Measurements from ENCODE around the gene FAM131B. TPM values are rescaled to one million over a fixed set of nuclear protein-coding genes. Genes with fewer than 3 reads are reported as not detected.
A peak's percentile ranks its signal among the peaks of the same experiment; 100 is the strongest.

The FAM131B gene
- total and polyA plus RNA-seq, 9 of the 15 experiments (the other 6 are each of a cell fraction or from before 2014, with no cell fraction given): 0.03 to 0.04 TPM; not detected in 7

DNA sequence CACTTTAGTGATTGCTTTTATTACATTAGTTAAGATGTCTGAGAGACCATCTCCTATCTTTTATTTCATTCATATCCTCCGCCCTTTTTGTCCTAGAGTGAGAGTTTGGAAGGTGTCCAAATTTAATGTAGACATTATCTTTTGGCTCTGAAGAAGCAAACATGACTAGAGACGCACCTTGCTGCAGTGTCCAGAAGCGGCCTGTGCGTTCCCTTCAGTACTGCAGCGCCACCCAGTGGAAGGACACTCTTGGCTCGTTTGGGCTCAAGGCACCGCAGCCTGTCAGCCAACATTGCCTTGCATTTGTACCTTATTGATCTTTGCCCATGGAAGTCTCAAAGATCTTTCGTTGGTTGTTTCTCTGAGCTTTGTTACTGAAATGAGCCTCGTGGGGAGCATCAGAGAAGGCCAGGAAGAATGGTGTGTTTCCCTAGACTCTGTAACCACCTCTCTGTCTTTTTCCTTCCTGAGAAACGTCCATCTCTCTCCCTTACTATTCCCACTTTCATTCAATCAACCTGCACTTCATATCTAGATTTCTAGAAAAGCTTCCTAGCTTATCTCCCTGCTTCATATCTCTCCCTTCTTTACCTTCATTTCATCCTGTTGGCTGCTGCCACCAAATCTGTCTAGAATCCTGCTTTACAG is 57.0 kb downstream of the FAM131B start (continued):
- TF ChIP-seq, protein P1, sequence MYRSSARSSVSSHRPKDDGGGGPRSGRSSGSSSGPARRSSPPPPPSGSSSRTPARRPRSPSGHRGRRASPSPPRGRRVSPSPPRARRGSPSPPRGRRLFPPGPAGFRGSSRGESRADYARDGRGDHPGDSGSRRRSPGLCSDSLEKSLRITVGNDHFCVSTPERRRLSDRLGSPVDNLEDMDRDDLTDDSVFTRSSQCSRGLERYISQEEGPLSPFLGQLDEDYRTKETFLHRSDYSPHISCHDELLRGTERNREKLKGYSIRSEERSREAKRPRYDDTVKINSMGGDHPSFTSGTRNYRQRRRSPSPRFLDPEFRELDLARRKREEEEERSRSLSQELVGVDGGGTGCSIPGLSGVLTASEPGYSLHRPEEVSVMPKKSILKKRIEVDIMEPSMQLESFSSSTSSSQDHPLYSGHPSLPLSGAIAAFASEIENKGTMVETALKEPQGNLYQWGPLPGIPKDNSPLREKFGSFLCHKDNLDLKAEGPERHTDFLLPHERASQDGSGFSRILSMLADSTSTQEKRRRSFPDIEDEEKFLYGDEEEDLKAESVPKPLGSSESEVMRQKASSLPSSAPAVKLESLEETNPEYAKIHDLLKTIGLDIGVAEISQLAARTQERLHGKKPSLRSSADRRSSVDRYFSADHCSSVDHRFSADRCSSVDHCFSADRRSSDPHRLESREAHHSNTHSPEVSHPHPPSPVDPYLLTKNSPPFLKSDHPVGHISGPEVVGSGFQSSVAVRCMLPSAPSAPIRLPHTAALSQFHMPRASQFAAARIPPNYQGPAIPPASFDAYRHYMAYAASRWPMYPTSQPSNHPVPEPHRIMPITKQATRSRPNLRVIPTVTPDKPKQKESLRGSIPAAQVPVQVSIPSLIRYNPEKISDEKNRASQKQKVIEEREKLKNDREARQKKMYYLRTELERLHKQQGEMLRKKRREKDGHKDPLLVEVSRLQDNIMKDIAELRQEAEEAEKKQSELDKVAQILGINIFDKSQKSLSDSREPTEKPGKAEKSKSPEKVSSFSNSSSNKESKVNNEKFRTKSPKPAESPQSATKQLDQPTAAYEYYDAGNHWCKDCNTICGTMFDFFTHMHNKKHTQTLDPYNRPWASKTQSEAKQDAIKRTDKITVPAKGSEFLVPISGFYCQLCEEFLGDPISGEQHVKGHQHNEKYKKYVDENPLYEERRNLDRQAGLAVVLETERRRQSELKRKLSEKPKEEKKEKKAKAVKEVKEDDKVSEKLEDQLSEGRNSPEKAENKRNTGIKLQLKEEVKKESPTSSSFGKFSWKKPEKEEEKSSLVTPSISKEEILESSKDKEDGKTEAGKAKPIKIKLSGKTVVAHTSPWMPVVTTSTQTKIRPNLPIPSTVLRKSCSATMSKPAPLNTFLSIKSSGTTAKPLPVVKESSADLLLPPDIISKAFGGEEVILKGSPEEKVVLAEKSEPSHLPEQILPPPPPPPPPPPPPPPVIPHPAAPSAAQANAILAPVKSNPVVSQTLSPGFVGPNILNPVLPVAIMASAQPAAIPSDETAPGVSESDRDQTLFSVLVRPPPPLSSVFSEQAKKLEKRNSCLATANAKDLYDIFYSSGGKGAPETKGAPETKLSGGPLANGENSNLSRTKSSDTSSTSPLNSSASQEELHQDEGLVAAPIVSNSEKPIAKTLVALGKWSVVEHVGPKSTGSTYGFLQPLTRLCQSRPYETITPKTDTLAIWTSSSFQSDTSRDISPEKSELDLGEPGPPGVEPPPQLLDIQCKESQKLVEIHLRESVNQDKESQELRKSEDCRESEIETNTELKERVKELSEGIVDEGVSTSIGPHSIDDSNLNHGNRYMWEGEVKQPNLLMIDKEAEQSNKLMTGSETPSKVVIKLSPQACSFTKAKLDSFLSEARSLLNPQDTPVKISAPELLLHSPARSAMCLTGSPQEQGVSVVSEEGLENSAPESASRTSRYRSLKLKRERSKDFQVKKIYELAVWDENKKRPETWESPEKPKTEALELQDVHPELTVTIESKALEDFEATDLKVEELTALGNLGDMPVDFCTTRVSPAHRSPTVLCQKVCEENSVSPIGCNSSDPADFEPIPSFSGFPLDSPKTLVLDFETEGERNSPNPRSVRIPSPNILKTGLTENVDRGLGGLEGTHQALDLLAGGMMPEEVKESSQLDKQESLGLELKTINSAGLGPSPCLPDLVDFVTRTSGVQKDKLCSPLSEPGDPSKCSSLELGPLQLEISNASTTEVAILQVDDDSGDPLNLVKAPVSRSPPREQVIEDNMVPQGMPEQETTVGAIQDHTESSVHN (IDR thresholded peaks at IDR 0.05; ENCODE audit: borderline replicate concordance in 1 of 2, low read depth in 1 of 2): no peak
- TF ChIP-seq, protein P2, sequence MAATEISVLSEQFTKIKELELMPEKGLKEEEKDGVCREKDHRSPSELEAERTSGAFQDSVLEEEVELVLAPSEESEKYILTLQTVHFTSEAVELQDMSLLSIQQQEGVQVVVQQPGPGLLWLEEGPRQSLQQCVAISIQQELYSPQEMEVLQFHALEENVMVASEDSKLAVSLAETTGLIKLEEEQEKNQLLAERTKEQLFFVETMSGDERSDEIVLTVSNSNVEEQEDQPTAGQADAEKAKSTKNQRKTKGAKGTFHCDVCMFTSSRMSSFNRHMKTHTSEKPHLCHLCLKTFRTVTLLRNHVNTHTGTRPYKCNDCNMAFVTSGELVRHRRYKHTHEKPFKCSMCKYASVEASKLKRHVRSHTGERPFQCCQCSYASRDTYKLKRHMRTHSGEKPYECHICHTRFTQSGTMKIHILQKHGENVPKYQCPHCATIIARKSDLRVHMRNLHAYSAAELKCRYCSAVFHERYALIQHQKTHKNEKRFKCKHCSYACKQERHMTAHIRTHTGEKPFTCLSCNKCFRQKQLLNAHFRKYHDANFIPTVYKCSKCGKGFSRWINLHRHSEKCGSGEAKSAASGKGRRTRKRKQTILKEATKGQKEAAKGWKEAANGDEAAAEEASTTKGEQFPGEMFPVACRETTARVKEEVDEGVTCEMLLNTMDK (IDR thresholded peaks at IDR 0.05; ENCODE audit: borderline replicate concordance, insufficient read depth, low read depth, low read length, poor library complexity, severe bottlenecking): peak; percentile 84
- TF ChIP-seq, protein P3, sequence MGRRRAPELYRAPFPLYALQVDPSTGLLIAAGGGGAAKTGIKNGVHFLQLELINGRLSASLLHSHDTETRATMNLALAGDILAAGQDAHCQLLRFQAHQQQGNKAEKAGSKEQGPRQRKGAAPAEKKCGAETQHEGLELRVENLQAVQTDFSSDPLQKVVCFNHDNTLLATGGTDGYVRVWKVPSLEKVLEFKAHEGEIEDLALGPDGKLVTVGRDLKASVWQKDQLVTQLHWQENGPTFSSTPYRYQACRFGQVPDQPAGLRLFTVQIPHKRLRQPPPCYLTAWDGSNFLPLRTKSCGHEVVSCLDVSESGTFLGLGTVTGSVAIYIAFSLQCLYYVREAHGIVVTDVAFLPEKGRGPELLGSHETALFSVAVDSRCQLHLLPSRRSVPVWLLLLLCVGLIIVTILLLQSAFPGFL (CRISPR knock-in tag; IDR thresholded peaks at IDR 0.05): no peak
- TF ChIP-seq C11orf30 (IDR thresholded peaks at IDR 0.05; ENCODE audit: low read depth): no peak
- TF ChIP-seq, protein P4, sequence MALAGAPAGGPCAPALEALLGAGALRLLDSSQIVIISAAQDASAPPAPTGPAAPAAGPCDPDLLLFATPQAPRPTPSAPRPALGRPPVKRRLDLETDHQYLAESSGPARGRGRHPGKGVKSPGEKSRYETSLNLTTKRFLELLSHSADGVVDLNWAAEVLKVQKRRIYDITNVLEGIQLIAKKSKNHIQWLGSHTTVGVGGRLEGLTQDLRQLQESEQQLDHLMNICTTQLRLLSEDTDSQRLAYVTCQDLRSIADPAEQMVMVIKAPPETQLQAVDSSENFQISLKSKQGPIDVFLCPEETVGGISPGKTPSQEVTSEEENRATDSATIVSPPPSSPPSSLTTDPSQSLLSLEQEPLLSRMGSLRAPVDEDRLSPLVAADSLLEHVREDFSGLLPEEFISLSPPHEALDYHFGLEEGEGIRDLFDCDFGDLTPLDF (CRISPR knock-in tag; IDR thresholded peaks at IDR 0.05): no peak
- peak; percentile 24; the same call in 1 of the 2 replicates for TF ChIP-seq EP400 (IDR thresholded peaks at IDR 0.05)
- TF ChIP-seq, protein P5, sequence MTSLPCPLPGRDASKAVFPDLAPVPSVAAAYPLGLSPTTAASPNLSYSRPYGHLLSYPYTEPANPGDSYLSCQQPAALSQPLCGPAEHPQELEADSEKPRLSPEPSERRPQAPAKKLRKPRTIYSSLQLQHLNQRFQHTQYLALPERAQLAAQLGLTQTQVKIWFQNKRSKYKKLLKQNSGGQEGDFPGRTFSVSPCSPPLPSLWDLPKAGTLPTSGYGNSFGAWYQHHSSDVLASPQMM (CRISPR knock-in tag; IDR thresholded peaks at IDR 0.05): no peak
- TF ChIP-seq, protein P6, sequence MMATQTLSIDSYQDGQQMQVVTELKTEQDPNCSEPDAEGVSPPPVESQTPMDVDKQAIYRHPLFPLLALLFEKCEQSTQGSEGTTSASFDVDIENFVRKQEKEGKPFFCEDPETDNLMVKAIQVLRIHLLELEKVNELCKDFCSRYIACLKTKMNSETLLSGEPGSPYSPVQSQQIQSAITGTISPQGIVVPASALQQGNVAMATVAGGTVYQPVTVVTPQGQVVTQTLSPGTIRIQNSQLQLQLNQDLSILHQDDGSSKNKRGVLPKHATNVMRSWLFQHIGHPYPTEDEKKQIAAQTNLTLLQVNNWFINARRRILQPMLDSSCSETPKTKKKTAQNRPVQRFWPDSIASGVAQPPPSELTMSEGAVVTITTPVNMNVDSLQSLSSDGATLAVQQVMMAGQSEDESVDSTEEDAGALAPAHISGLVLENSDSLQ (IDR thresholded peaks at IDR 0.05): peak; percentile 19; the same call in 1 of the 2 replicates
- 0 out of 2 replicates have a peak, but pooled peaks have one; percentile 37 for TF ChIP-seq TOE1 (IDR thresholded peaks at IDR 0.05; ENCODE audit: borderline replicate concordance)
- TF ChIP-seq TOE1 (CRISPR knock-in tag; IDR thresholded peaks at IDR 0.05; ENCODE audit: borderline replicate concordance, low read depth): no peak
